Activated naive CD8-positive, alpha-beta T cell treated with anti-CD3 and anti-CD28 coated beads, Interleukin-2, amount 10 ng/mL, durations not matched to agents 7 days and 5 days (primary cell): Measurements from ENCODE around the gene C22orf42. TPM values are rescaled to one million over a fixed set of nuclear protein-coding genes. Genes with fewer than 3 reads are reported as not detected.
"Not testable (repeated sequence)": the region's sequence is repeated elsewhere in the genome, so short reads cannot be mapped to it uniquely, and the experiment has no call there.

Experiments
- ATAC-seq: fragments of 150-1000 bp; cut with Tn5 transposase; one replicate; pipeline ENCODE4 v1.10.0; 2021; ENCODE audit warnings: low read depth, moderate library complexity
- POLR2A ChIA-PET: fragments of 350-600 bp; sonication (Branson Sonifier 250); formaldehyde crosslinking; loops from one replicate; lab custom pipeline; 2021; ENCODE audit warnings: antibody characterized with exemption; lab: Charles Lee
- DNase-seq: peaks from one replicate; pipeline ENCODE4 v3.0.0; 2021
- H3K27ac Mint-ChIP-seq: one replicate; pipeline ENCODE4 v1.8.0; 2022; ENCODE audit warnings: mild to moderate bottlenecking, mixed read lengths
- H3K27me3 Mint-ChIP-seq: one replicate; pipeline ENCODE4 v1.8.0; 2022; ENCODE audit warnings: mild to moderate bottlenecking, moderate library complexity, mixed read lengths
- H3K36me3 Mint-ChIP-seq: one replicate; pipeline ENCODE4 v1.8.0; 2021; ENCODE audit warnings: mild to moderate bottlenecking, mixed read lengths
- H3K4me1 Mint-ChIP-seq: one replicate; pipeline ENCODE4 v1.8.0; 2021; ENCODE audit warnings: mixed read lengths
- H3K4me3 Mint-ChIP-seq: one replicate; pipeline ENCODE4 v1.8.0; 2022; ENCODE audit warnings: mild to moderate bottlenecking, moderate library complexity, mixed read lengths
- H3K9me3 Mint-ChIP-seq: one replicate; pipeline ENCODE4 v1.8.0; 2021; ENCODE audit warnings: mixed read lengths
- total RNA-seq, 2 experiments: library from RNA; stranded (reverse); gene quantifications; one replicate each; pipeline ENCODE4 v1.2.3, GENCODE V29; 2021

C22orf42 gene
- total RNA-seq, 2 experiments from 2014 or later: not detected

- no peaks in the 10 kb centered on the region for H3K9me3 Mint-ChIP-seq
- no peak overlapping the region for H3K4me3 Mint-ChIP-seq
- no peak overlapping the region for H3K27ac Mint-ChIP-seq
- H3K36me3 Mint-ChIP-seq: no peaks in the 10 kb centered on the region
- POLR2A ChIA-PET: no interaction called here
- H3K27me3 Mint-ChIP-seq: peaks cover 21% of the 10 kb centered on the region
- ATAC-seq (no peak), DNase-seq (no peak)
- peaks cover 4% of the 10 kb centered on the region for H3K4me1 Mint-ChIP-seq
These were observed 6.6 kb upstream of the C22orf42 start for GRCh38 chr22:32165681-32166080.

DNA sequence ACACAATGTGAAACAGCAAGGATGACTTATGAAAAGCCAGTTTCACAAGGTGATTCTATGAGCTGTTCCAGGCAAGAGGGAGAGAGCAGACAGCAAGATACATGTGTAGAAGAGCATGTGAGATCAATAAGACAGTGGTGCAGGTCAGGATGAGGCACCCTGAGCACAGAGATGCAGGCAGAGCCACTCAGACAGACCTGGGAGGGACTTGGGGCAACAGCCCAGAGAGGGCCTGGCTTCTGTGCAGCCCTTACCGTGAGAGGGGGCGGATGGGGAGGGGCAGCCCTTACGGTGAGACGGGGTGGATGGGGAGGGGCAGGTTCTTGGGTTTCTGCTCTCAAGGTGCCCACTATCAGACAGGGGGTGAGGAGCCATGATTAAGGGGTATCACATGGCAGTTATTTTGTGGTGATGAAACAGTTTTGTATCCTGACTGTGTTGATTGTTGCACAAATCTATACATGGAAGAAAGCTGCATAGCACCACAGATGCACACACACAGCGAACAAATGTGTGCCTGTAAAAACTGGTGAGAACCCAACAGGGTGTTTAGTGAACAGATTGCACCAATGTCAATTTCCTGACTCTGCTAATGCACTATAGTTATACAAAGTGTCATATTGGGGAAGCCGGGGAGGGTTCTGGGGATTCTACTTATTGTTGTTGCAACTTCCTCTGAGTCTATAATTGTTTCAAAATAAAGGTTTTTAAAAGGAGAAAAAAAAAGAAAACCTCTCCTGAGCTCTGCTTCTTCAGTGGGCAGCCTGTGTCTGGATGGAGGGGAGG, 5.2 kb upstream of the C22orf42 start:
- DNase-seq: no peak
- Mint-ChIP-seq H3K4me1 (peaks cover 4% of the 10 kb centered on the region), H3K27me3 (peaks cover 21% of the 10 kb centered on the region), H3K36me3 (no peaks in the 10 kb centered on the region), H3K9me3 (no peaks in the 10 kb centered on the region), H3K4me3 (no peak overlapping the region), H3K27ac (no peak overlapping the region)
- POLR2A ChIA-PET: no interaction called here
- ATAC-seq: no peak

- H3K36me3 Mint-ChIP-seq, H3K4me3 Mint-ChIP-seq, H3K9me3 Mint-ChIP-seq, DNase-seq, H3K27ac Mint-ChIP-seq, POLR2A ChIA-PET, H3K4me1 Mint-ChIP-seq, ATAC-seq: not testable (repeated sequence)
- H3K27me3 Mint-ChIP-seq: peaks cover 22% of the 10 kb centered on the region
These were observed 1.3 kb upstream of the C22orf42 start for GRCh38 chr22:32160411-32160810.

- peaks cover 17% of the 10 kb centered on the region for H3K27me3 Mint-ChIP-seq
- DNase-seq, H3K4me1 Mint-ChIP-seq, H3K4me3 Mint-ChIP-seq, H3K27ac Mint-ChIP-seq, ATAC-seq, H3K36me3 Mint-ChIP-seq, POLR2A ChIA-PET, H3K9me3 Mint-ChIP-seq: not testable (repeated sequence)
These were observed 1.5 kb downstream of the C22orf42 start for GRCh38 chr22:32157632-32158031.

GRCh38 chr22:32154727-32155126, 4.4 kb downstream of the C22orf42 start:
- H3K36me3 Mint-ChIP-seq, DNase-seq, H3K27ac Mint-ChIP-seq, H3K9me3 Mint-ChIP-seq, H3K4me3 Mint-ChIP-seq, POLR2A ChIA-PET, ATAC-seq: not testable (repeated sequence)
- H3K4me1 Mint-ChIP-seq: peaks cover 16% of the 10 kb centered on the region
- peaks cover 21% of the 10 kb centered on the region for H3K27me3 Mint-ChIP-seq

- ATAC-seq, H3K27ac Mint-ChIP-seq, DNase-seq, H3K36me3 Mint-ChIP-seq, POLR2A ChIA-PET, H3K4me3 Mint-ChIP-seq, H3K9me3 Mint-ChIP-seq: not testable (repeated sequence)
- H3K27me3 Mint-ChIP-seq: peaks cover 17% of the 10 kb centered on the region
- H3K4me1 Mint-ChIP-seq: peaks cover 16% of the 10 kb centered on the region
These were observed 7.5 kb downstream of the C22orf42 start for GRCh38 chr22:32151641-32152040.

- H3K27ac Mint-ChIP-seq, H3K4me3 Mint-ChIP-seq, H3K36me3 Mint-ChIP-seq, H3K9me3 Mint-ChIP-seq, ATAC-seq, DNase-seq, POLR2A ChIA-PET: not testable (repeated sequence)
- Mint-ChIP-seq H3K4me1 (peaks cover 16% of the 10 kb centered on the region), H3K27me3 (peaks cover 15% of the 10 kb centered on the region)
These were observed 8.5 kb downstream of the C22orf42 start for GRCh38 chr22:32150647-32151046.

DNA sequence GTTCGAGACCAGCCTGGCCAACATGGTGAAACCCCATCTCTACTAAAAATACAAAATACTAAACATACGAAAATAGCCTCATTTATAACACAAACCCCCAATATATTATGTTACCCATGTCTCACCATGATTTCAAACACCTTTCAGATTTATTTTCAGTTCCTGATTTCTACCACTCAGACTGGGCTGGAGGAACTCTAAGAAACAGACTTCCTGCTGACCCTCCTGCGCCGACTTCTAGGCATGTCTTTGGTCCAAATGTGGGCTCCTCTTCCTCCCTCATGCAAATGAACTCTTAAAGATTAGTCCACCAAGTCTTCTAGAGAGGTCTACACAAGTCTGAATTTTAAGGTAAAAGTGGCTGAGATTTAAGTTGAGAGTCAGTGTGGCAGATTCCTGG, 10.7 kb downstream of the C22orf42 start:
- ATAC-seq, H3K9me3 Mint-ChIP-seq, H3K27ac Mint-ChIP-seq, DNase-seq, H3K4me3 Mint-ChIP-seq, H3K27me3 Mint-ChIP-seq, H3K36me3 Mint-ChIP-seq: not testable (repeated sequence)
- H3K4me1 Mint-ChIP-seq: peaks cover 33% of the 10 kb centered on the region
- POLR2A ChIA-PET: interaction anchor here (0.7 kb wide), 1 partner anchor 26 kb away, joined by 4 read pairs; no protein-coding TSS in a partner anchor

- H3K9me3 Mint-ChIP-seq, H3K27me3 Mint-ChIP-seq, DNase-seq, ATAC-seq, H3K36me3 Mint-ChIP-seq, POLR2A ChIA-PET, H3K4me3 Mint-ChIP-seq, H3K27ac Mint-ChIP-seq: not testable (repeated sequence)
- H3K4me1 Mint-ChIP-seq: peaks cover 36% of the 10 kb centered on the region
These were observed 12.0 kb downstream of the C22orf42 start for GRCh38 chr22:32147128-32147527.

GRCh38 chr22:32144496-32145274, 14.4 kb downstream of the C22orf42 start:
- POLR2A ChIA-PET: no interaction called here
- Mint-ChIP-seq H3K27ac (peak overlapping the region; percentile 37), H3K4me3 (no peak overlapping the region), H3K9me3 (peaks cover 5% of the 10 kb centered on the region), H3K27me3 (no peaks in the 10 kb centered on the region), H3K36me3 (no peaks in the 10 kb centered on the region), H3K4me1 (peaks cover 40% of the 10 kb centered on the region)
- DNase-seq (no peak), ATAC-seq (no peak)

DNA sequence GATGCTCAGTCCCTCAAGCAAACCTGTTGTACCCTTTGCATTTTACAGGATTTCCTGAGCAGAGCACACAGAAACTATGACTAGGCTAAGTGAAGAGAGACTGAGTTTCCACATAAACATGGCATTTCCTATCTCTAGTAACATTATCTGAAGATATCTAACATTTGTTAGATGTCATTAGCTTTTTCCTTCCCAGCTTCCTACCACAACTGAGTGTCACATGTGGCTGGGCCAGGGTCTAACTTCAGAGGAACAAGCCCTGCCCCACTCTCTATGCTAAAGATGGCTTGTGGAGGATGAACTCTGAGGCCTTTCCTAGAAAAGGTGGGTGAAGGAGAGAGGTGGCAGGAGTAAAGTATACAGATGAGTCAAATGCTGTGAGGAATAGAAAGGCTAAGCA, 16.5 kb downstream of the C22orf42 start:
- Mint-ChIP-seq H3K4me3 (peak overlapping the region; percentile 17), H3K9me3 (peaks cover 3% of the 10 kb centered on the region), H3K27me3 (peaks cover 2% of the 10 kb centered on the region), H3K36me3 (peaks cover 2% of the 10 kb centered on the region), H3K27ac (peak overlapping the region; percentile 66), H3K4me1 (peaks cover 46% of the 10 kb centered on the region)
- POLR2A ChIA-PET: no interaction called here
- ATAC-seq (peak; percentile 43), DNase-seq (no peak)

DNA sequence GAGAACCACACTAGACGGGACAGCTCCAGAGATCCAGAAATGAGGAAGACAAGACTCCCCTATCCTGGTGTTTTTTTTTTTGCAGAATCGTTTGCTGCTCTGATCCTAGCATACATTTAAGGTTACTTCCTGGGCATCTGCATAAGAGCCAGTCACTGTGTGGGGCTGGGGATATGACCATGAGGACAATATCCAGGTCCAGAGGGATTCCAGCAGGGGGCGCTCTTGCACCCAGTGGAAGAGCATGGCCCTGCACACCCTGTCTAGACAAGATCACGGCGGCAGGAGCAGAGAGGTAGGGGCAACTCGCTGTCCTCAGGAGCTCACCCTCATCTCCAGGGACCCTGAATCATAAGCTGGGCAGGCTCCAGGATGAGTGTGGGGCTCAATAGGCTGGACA, 18.4 kb downstream of the C22orf42 start:
- not testable (repeated sequence) for DNase-seq, H3K9me3 Mint-ChIP-seq, H3K27ac Mint-ChIP-seq, H3K27me3 Mint-ChIP-seq, H3K36me3 Mint-ChIP-seq, H3K4me3 Mint-ChIP-seq
- POLR2A ChIA-PET: interaction anchor here (0.6 kb wide), 1 partner anchor 117 kb away, joined by 3 read pairs; no protein-coding TSS in a partner anchor
- peaks cover 55% of the 10 kb centered on the region for H3K4me1 Mint-ChIP-seq
- peak; percentile 59 for ATAC-seq

DNA sequence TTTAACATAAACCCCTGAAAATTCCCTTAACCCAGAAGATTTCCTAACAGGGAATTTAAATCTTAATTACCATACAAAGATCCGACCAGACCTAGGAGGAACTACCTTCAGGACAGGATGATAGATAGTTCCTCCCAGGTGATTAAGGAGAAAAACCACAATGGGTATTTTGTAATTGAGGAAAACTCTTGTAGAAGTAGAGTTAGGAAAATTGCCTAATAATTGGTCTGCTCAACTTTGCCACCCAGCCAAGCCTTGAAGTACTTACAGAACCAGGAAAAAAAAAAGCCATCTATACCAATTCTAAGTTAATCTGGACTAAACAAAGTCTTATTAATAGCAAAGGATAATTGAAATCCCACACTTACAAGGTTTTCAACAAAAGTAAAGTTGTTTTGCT, 20.5 kb downstream of the C22orf42 start:
- POLR2A ChIA-PET, ATAC-seq, H3K27me3 Mint-ChIP-seq, DNase-seq, H3K9me3 Mint-ChIP-seq, H3K36me3 Mint-ChIP-seq, H3K27ac Mint-ChIP-seq: not testable (repeated sequence)
- Mint-ChIP-seq H3K4me1 (peaks cover 39% of the 10 kb centered on the region), H3K4me3 (peak overlapping the region; percentile 87)
